SJCRH30 (cell line): ENCODE results near the gene RNF39. TPM values are rescaled to one million over a fixed set of nuclear protein-coding genes. Genes with fewer than 3 reads are reported as not detected.

Source experiments
- DNase-seq, 2 experiments: peaks; one replicate each; pipeline ENCODE4 v3.0.0-alpha.2; 2015 to 2020
- H3K27ac ChIP-seq: fragments of 250-450 bp; sonication (Bioruptor Pico); 2 replicates; pipeline ENCODE4 v1.5.1; 2020; ENCODE audit warnings: mild to moderate bottlenecking, moderate library complexity
- H3K27me3 ChIP-seq: fragments of 250-450 bp; sonication (Bioruptor Pico); 2 replicates; pipeline ENCODE4 v1.5.1; 2020; ENCODE audit warnings: mild to moderate bottlenecking, moderate library complexity
- H3K36me3 ChIP-seq: fragments of 250-450 bp; sonication (Bioruptor Pico); 2 replicates; pipeline ENCODE4 v1.5.1; 2020; ENCODE audit warnings: mild to moderate bottlenecking, moderate library complexity
- H3K4me1 ChIP-seq: fragments of 250-450 bp; sonication (Bioruptor Pico); 2 replicates; pipeline ENCODE4 v1.5.1; 2020; ENCODE audit warnings: mild to moderate bottlenecking, moderate library complexity
- H3K4me3 ChIP-seq: fragments of 250-450 bp; sonication (Bioruptor Pico); 2 replicates; pipeline ENCODE4 v1.5.1; 2020; ENCODE audit warnings: mild to moderate bottlenecking, moderate library complexity
- H3K9me3 ChIP-seq: fragments of 250-450 bp; sonication (Bioruptor Pico); replicated peaks from 2 replicates; pipeline ENCODE4 v1.5.1; 2020; ENCODE audit warnings: mild to moderate bottlenecking, moderate library complexity
- total RNA-seq: library from RNA; depleted of rRNA; stranded (reverse); fragments of >200 nt; shearing (Covaris generic); gene quantifications from 2 replicates; pipeline ENCODE4 v1.2.3, GENCODE V29; 2014

RNF39 gene
- total RNA-seq, 1 experiment from 2014 or later: not detected

DNA sequence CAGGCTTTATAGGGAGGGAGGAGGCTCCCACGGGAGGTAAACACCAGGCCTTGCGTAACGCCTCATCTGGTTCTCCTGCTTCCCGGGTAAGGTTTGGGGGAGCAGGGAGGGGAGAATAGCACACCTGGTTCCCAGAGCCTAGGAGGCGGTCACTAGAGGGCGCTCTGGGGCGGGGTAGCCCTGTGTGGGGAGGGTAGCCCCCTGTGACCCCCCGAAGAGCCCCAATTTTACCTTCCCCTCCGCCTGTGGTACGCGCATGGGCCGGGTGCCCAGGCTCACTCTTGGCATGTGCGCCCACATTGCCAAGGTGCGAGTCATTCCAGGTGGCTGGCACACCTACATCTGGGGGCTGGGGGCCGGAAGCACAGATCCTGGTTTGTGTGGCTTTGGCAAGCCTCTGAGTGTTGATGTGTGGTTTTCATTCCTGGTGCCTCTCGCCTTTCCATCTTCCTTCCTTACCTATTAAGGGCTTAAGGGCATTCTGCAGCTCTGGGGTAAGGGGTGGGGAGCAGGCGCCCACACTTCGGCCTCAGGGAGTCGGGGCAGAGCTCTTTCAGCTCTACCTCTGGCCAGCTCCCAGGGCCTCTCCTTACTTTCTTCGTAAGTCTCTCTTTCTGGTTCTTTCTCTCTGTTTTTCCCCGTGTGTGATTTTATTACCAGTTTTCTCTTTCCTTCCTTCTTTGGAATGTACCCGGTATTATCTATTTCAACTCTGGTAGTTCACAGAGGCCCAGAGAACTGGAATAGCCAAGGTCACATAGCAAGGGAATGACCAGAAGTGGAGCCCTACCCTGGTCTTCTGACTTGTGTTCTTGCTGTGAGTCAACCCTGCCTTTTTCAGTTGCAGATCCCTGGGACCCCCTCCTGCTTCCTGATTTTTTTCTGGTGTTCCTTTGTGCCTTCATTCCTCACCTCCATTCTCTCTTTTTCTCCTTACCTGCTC is 492 bp upstream of the RNF39 start:
- Histone ChIP-seq H3K4me3 (no peak overlapping the region), H3K9me3 (no peaks in the 10 kb centered on the region), H3K27me3 (no peaks in the 10 kb centered on the region), H3K27ac (no peak overlapping the region), H3K36me3 (no peaks in the 10 kb centered on the region), H3K4me1 (no peaks in the 10 kb centered on the region)
- no peak for DNase-seq

DNA sequence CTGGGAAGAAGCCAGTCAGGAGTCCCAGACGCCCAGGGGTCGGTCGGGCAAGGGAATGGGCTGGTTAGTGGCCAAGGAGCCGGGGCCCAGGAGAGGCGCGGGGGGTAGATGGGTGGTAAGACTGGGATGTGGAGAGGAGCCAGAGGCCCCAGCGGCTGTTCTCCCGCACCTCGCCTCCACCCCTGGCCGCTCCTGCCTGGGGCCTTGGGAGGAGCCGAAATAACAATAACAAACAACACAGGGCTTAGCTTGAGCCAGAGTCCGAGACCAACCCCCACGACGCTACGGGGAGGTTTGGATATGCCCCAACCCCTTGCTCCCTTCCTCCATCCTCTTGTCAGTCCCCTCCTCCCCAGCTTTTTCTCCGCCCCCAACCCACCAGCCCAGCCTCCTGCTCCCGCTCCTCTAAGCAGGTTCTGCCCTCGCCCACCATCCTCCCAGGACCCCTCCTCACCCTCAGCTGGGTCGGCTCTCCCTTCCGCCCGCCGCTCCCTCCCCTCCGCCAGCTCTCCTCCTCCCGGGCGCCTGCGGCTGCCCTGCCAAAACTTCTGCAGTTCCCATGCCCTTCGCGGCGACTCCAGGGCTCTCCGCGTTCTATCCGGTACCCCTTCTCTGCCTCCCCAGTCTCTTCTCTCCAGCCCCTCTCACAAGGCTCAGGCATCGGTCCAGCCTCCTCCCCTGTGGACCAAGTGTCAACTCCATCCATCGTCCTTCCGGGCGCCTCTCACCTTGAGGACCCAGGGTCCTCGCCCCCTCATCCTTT is 1.1 kb downstream of the RNF39 start:
- Histone ChIP-seq H3K27me3 (no peaks in the 10 kb centered on the region), H3K9me3 (no peaks in the 10 kb centered on the region)
- DNase-seq: peak; percentile 49 to 53

DNA sequence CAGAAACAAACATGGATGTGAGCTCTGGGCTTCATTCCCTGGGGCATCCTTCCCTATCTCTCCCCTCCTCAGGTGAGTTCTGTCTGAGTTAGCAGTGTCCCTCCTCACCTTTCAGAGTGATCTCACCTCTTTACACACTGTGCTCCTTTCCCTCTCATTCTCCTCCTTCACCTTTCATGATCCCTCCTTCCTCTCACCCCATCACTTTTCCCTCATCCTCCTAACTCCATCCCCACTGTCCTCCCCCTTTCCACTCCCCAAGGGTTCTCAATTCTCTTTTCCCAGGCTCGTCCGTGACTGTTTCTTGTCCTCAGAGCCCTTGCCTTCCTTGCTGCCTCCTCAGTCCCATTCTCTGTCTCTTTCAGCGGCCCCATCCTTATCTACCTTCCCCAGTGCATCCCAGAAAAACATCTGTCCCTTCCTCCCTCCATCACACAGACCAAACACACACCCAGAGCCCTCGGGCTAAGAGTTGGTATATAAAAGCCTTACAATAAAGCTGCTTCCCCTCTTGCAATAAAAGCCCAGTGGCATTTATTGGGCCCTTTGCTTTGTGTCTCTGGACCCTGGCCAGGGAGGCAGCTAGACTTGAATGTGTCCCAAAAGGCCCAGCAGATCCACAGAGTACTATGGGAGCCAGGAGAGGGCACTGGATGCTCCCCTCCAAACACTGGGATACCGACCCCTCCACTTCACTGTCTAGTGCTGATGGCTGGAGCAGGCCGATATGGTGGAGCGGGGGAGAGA is 1.9 kb downstream of the RNF39 start:
- Histone ChIP-seq H3K4me3 (peak overlapping the region; percentile 33; the same call in 1 of the 2 replicates), H3K9me3 (no peaks in the 10 kb centered on the region), H3K27me3 (no peaks in the 10 kb centered on the region), H3K36me3 (no peaks in the 10 kb centered on the region), H3K4me1 (no peaks in the 10 kb centered on the region), H3K27ac (no peak overlapping the region)
- peak in 1 of 2 experiments; percentile 13 for DNase-seq

More for the DNA sequence above, 1.1 kb downstream of the RNF39 start:
- H3K27ac ChIP-seq: no peak overlapping the region
- no peaks in the 10 kb centered on the region for H3K4me1 ChIP-seq
- H3K4me3 ChIP-seq: peak overlapping the region; percentile 33
- no peaks in the 10 kb centered on the region for H3K36me3 ChIP-seq

DNA sequence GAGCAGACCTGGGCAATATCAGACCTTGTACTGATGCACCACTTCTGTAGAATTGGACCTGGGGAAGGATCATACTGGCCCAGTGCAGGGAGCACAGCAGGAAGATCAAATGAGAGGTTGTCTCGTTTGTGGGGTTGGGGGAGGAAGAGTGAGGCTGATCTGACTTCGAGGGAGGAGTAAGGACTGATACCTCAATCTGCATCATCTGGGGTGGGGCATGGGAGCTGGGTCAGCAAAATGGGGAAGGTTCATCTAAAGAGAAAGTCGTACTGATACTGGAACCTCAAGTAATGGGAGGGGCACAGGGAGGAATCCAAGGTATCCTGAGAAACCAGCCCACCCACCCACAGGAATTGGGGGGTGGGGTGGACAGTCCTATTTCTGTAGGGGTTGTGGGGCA is 3.7 kb downstream of the RNF39 start:
- Histone ChIP-seq H3K4me1 (peaks cover 4% of the 10 kb centered on the region), H3K27ac (no peak overlapping the region), H3K27me3 (no peaks in the 10 kb centered on the region), H3K36me3 (no peaks in the 10 kb centered on the region), H3K9me3 (no peaks in the 10 kb centered on the region), H3K4me3 (no peak overlapping the region)
- DNase-seq: no peak

DNA sequence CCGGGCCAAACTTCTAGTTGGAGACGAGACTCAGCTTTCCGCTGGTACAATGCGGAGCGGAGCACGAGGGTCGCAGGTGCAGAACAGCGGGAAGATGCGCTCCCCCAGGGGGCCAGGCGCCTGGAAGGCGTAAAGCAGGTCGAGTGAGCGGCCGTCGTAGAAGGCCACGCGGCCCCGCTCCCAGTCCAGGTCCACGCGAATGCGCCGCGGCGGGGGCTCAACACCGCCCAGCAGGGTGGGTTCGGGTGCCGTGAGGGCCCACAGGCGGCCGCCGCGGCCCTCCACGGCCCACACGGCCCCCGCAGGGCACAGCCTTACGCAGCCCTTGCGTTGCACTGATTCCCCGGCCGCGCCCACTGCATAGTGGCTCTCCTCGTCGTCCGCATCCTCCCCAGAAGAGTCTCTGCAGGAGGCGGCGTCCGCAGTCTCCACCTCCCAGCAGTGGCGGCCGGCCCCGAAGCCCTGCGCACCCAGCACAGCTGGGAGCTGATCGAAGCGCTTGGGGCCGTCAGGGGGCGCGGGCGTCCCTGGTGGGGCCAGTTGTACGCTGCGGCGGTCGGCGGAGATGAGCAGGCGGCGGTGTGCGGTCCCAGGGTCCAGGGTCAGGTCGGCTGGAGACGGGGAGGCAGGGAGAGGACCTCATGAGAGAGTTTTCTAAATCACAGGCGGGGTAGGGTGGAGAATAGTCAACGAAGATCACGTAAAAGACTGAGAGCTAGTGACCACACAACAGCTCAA is 4.3 kb downstream of the RNF39 start:
- H3K27me3 ChIP-seq: no peaks in the 10 kb centered on the region
- no peak overlapping the region for H3K4me3 ChIP-seq

DNA sequence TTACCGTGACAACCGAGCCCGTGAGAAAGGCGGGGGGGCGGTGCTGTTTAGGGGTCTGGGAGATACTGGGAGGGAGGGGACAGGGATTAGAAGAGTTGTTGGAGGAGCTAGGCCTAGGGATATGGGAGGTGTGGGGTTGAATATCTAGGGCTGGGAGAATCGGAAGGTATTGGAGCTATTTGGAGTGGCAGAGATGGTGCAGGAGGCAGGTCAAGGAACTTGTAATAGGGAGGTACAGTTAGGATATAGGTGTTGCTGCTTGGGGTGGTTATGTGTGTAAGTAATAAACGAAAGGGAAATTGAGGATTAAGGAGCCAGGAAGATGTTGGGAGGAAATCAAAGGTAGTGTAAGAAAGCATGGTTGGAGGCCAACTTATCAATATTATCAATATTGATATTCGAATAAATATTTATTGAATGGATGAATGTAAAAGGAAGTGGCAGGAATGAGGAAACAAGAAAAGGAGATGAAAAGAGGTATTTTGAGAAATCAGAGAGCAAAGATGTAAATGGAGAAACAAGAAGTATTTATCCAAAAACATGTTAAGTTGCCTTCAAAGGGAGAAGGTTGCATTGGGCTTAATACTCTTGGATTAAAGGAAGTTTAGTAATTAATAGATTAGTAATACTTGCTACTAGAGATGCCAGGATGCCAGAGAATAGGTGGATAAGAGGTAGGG is 8.0 kb downstream of the RNF39 start:
- Histone ChIP-seq H3K27ac (peak overlapping the region; percentile 71), H3K27me3 (no peaks in the 10 kb centered on the region), H3K9me3 (no peaks in the 10 kb centered on the region), H3K36me3 (no peaks in the 10 kb centered on the region), H3K4me1 (peaks cover 4% of the 10 kb centered on the region), H3K4me3 (peak overlapping the region; percentile 71)
- peak in 1 of 2 experiments; percentile 83 for DNase-seq

More for the DNA sequence above, 4.3 kb downstream of the RNF39 start:
- H3K9me3 ChIP-seq: no peaks in the 10 kb centered on the region
- H3K4me1 ChIP-seq: peaks cover 4% of the 10 kb centered on the region
- DNase-seq: no peak
- no peaks in the 10 kb centered on the region for H3K36me3 ChIP-seq
- no peak overlapping the region for H3K27ac ChIP-seq

DNA sequence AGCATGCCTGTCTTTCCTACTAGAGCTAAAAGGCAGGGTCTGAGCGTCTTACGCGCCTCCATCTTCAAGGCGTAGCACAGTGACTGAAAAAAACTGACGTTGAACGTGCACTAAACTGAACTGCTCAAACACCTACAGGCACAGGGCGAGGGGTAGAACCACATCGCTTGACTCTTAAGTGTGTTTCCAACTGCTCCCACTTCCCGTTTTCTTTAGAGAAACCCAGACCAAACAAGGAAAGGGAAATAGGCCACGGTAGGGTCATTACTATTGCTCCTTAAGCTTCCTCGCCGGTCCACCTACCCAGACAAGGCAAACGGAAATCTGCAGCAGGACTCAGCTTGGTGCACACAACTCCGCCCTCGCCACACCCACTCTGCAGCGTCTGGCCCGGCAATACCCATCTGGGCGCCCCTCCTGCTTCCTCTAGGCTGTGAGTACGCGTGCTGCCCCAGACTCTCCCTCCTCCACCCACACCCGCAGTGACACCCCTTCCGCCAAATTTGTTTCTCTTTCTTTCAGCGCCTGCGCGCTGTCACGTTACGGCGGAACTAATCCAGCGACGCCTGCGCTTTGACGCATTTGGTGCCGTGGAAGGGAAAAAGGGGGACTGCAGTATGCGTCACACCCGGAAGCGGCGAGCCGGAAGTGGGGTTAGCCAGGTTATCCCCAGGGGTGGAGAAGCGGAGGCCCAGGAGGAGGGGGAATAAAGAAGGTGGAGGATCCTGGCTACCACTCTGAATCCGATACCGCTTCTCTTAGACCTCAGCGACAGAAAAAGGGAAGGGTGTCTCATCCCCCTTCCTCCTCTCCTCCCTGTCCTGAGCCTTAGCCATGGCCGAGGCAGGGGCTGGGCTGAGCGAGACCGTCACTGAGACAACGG is 8.8 kb downstream of the RNF39 start, which contains the start of gene PPP1R11:
TSS of gene PPP1R11 (plus strand) at position 622 of the 883 bp plus-strand sequence. CDS start at position 835, 213 bp downstream.
- H3K36me3 ChIP-seq: no peaks in the 10 kb centered on the region
- H3K27me3 ChIP-seq: no peaks in the 10 kb centered on the region
- H3K4me1 ChIP-seq: peaks cover 4% of the 10 kb centered on the region
- peak within 1 kb of the TSS; percentile 71 for H3K4me3 ChIP-seq
- peak within 1 kb of the TSS; percentile 71 for H3K27ac ChIP-seq
- H3K9me3 ChIP-seq: no peaks in the 10 kb centered on the region
- DNase-seq: peak; percentile 98

DNA sequence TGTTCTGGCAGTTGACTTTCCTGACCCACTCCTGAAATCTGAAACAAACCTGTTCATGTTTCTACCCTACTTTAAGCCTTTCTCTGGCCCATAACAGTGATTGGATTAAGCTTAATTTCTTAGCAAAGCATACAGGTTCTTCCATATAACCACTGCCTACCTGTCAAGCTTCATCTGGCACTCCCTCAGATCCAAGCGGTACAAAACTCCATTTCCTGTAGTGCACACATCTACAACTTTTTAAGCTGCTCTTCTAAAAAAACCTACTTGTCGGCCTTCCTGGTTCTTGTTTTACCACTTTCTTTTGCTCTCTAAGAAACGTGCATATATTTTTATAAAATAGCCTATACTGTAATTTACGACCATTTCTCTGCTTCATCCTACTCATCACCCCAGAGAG is 9.5 kb downstream of the RNF39 start:
- Histone ChIP-seq H3K36me3 (no peaks in the 10 kb centered on the region), H3K9me3 (no peaks in the 10 kb centered on the region), H3K27me3 (no peaks in the 10 kb centered on the region), H3K4me1 (peaks cover 4% of the 10 kb centered on the region), H3K4me3 (peak overlapping the region; percentile 71), H3K27ac (peak overlapping the region; percentile 71)
- DNase-seq: no peak

DNA sequence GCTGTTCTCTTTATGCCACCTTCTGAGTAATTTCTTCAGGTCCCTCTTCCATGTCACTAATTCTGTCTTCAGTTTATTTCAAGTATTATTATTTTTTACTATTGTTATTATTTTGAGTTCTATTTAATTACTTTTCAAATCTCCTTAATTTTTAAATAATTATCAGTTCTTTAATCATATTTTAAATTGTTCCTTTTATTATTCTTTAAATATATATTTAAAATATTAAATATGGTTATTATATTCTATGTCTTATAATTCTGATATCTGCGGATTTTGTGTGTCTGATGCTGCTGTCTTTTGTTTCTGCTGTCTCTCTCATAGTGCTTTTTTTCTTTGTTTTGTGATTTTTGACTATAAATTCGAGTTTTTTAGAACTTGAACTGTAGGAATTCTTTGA is 12.3 kb downstream of the RNF39 start:
- Histone ChIP-seq H3K9me3 (no peaks in the 10 kb centered on the region), H3K4me1 (peaks cover 4% of the 10 kb centered on the region), H3K36me3 (no peaks in the 10 kb centered on the region), H3K27ac (no peak overlapping the region), H3K27me3 (no peaks in the 10 kb centered on the region), H3K4me3 (no peak overlapping the region)
- DNase-seq: no peak

DNA sequence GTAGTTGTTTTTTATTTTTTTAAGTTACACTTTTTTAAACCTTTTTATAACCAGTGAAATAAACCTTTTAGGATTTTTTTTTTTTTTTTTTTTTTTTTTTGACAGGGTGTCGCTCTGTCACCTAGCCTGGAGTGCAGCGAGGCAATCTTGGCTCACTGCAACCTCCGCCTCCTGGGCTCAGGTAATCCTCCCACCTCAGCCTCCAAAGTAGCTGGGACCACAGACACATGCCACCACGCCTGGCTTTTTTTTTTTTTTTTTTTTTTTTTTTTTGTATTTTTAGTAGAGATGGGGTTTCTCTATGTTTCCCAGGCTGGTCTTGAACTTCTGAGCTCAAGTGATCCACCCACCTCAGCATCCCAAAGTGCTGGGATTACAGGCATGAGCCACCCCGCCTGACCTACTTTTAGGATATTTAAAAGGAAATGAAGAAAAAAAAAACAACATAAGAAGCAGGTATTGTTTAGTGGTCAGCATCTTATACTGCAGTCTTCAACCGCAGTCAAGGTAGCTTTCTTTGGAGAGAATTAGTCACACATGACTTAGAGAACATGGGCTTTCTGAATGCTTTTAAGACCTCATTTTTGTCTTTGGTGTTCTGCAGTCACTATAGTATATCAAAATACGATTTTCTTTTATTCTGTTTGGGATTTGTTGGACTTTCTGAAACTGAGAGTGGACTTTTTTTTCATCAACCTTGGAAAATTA is 12.9 kb downstream of the RNF39 start:
- H3K36me3 ChIP-seq: no peaks in the 10 kb centered on the region
- H3K4me3 ChIP-seq: peak overlapping the region; percentile 79
- peaks cover under 1% of the 10 kb centered on the region; the same call in 1 of the 2 replicates for H3K4me1 ChIP-seq
- no peaks in the 10 kb centered on the region for H3K27me3 ChIP-seq
- DNase-seq: no peak
- H3K27ac ChIP-seq: no peak overlapping the region
- H3K9me3 ChIP-seq: no peaks in the 10 kb centered on the region

DNA sequence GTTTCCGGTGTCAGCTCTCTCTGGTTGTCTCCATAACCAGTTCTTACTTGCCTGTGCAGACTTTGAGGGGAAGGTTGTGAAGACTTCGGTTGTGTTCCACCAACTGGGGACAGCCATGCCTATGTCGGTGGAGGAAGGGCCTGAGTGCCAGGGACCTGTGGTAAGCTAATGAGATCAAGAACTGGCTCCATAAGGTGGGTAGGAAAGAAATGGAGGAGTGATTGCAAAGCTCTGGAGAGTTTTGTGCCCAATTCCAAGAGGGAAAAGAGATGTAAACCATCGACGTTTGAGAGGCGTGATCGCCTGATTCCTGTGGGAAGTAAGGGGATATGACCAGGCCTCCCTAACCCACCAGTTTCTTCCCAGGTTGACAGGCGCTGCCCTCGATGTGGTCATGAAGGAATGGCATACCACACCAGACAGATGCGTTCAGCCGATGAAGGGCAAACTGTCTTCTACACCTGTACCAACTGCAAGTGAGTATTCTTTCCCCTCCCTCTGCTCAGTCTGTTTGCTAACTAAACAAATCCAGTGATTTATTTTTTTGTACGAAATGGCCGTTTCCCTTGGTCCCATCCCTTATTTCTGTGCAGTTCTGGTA is 13.6 kb downstream of the RNF39 start:
- Histone ChIP-seq H3K36me3 (no peaks in the 10 kb centered on the region), H3K27ac (peak overlapping the region; percentile 87), H3K4me1 (no peaks in the 10 kb centered on the region), H3K4me3 (peak overlapping the region; percentile 79), H3K9me3 (no peaks in the 10 kb centered on the region), H3K27me3 (no peaks in the 10 kb centered on the region)
- DNase-seq: peak in 1 of 2 experiments; percentile 46
